ENCODE measurements around the gene LDLRAP1. TPM values are rescaled to one million over a fixed set of nuclear protein-coding genes. Genes with fewer than 3 reads are reported as not detected.
"Not testable (repeated sequence)": the region's sequence is repeated elsewhere in the genome, so short reads cannot be mapped to it uniquely, and the experiment has no call there.

LDLRAP1 gene
- total RNA-seq, 2 experiments from 2014 or later: 19.1 to 19.7 TPM

DNA sequence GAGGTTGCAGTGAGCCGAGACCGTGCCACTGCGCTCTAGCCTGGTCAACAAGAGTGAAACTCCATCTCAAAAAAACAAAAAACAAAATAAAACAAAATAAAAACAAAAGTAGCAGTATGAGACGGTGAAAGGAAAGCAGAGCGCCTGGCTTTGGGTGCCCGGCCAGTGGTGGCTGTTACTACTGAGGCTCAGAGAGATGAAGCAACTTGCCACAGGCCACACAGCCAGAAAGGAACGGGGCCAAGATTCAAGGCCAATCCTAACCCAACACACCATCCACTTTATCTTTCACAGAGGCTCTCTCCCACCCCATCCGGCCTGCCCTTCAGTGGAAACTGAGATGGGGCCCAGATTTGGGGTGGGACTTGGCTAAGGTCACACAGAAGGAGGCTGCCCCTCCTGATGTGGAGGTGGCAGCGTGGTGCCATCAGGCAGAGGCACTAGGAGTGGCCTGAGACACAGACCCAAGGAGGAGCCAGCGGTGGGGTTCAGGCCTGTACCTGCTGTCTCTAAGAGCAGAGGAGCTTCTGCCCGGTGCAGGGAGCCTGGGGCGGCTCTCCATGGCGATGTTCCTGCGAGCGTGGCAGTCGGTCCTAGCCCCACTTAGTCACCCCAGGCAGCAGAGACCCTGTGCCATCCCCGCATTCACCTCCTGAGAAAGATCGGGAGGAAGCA, 33.2 kb downstream of the LDLRAP1 start:
- Mint-ChIP-seq H3K36me3 (ENCODE audit: low read depth) (no peaks in the 10 kb centered on the region), H3K9me3 (no peaks in the 10 kb centered on the region), H3K4me1 (ENCODE audit: low read depth) (peaks cover 21% of the 10 kb centered on the region), H3K27ac (no peak overlapping the region), H3K27me3 (ENCODE audit: low read depth) (no peaks in the 10 kb centered on the region), H3K4me3 (no peak overlapping the region)
- CTCF ChIA-PET: no interaction called here
- intact Hi-C loops (cut with micrococcal nuclease): no loop called here
- DNase-seq: no peak

DNA sequence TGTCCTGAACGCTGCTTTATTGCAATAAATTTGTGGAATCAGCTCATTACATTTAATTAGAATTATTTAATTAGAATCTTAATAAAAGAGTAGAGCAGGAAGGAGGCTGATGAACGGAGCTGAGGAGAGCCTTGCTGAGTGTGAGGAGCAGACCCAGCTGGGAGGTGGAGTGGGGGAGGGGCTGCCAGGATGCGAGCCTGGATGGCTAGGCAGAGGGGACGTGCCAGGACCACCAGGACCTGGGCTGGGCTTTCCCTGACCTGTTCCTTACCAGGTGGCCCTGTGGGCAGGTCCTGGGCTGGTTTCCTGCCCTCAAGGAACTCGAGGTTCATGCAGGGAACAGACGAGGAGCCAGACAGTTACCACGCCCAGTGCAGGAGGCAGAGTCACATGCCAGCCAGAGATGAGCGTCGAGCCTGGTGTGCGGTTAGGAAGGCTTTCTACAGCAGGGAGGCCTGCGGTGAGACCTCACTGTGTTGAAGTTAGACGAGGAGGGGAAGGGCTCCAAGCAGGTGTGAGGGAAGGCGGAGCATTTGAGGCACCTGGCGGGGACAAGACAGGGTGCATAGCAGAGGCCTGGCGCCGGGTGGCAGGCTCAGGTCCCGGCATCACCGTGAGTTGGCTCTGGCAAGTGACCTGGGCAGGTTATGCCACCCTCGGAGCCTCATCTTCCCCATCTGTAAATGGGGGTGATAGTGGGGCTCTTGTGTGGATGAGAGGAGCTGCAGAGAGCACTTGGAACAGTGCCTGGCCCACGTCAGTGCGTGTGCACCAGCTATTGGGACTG, 33.9 kb downstream of the LDLRAP1 start:
- Mint-ChIP-seq H3K27ac (no peak overlapping the region), H3K4me3 (no peak overlapping the region), H3K36me3 (ENCODE audit: low read depth) (no peaks in the 10 kb centered on the region), H3K27me3 (ENCODE audit: low read depth) (no peaks in the 10 kb centered on the region), H3K9me3 (no peaks in the 10 kb centered on the region), H3K4me1 (ENCODE audit: low read depth) (peaks cover 15% of the 10 kb centered on the region)
- intact Hi-C loops (cut with micrococcal nuclease): no loop called here
- CTCF ChIA-PET: no interaction called here
- no peak for DNase-seq

DNA sequence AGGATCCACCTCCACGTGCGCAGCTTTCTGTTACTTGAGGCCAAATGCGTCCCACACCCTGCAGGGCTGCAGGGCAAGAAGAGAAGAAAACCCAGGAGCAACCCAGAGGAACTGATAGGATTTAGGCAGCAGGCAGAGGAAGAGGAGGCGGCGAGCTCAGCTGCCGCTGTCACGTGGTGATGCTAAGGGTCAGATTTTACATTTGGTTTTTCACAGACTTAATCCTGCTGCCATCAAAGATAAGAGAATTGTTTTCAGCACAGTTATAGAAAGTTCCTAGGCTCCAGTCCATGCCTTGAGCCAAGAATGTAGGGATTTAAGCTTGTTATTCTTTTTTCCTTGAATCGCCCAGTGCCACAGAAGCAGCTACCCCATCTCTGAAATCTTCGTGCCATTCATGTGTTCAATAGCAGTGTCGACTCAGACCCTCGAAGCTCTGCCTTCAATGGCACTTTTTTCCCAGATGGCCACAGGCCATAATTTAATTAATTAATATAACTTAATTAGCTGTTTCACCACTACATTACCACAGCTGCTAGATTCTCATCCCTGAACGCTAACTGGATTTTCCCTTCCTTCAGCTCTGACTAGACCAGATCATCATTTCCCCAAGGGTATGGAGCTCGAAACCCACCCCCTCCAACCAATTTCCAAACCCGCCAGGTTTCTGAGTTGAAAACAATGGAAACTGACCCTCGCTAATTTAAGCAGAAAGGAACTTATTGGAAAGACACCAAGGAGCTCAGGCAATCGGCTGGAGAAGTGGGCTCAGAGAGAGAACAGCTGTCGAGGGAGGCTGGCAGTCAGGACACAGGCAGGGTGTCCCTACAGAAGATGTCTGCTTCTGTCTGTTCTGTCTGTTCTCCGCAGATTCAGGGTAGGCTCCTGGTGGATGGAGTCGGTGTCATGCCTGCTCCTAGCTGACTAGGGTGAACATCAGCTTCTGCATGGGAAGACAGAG, 36.2 kb downstream of the LDLRAP1 start:
- Mint-ChIP-seq H3K36me3 (ENCODE audit: low read depth) (no peaks in the 10 kb centered on the region), H3K27ac (no peak overlapping the region), H3K27me3 (ENCODE audit: low read depth) (no peaks in the 10 kb centered on the region), H3K4me1 (ENCODE audit: low read depth) (peaks cover 3% of the 10 kb centered on the region), H3K9me3 (no peaks in the 10 kb centered on the region), H3K4me3 (no peak overlapping the region)
- intact Hi-C loops (cut with micrococcal nuclease): no loop called here
- CTCF ChIA-PET: interaction anchor here (0.8 to 1.2 kb wide), 7 partner anchors 14 to 220 kb away, joined by 3 to 4 read pairs (median 4); partner anchors contain the start of gene SELENON
- no peak for DNase-seq

DNA sequence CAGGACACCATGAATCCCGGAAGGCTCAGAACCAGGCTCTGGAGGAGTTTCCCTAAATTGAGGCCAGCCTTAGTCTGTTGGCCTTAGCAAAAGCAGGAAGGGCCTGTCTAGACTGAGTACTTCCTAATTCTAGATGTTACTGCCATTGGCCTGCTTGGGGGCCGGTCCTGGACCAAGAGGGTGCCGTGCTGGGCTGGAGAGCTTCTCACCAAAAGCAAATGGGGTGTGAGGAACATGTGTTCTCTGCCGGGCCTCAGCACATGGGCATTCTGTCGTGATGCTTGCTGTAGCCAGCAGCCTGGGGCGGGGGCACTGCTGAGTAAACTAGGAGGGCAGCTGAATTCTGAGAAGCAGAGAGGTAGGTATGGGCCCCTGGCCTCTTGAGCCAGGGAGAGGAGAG, 37.5 kb downstream of the LDLRAP1 start:
- Mint-ChIP-seq H3K36me3 (ENCODE audit: low read depth) (no peaks in the 10 kb centered on the region), H3K4me1 (ENCODE audit: low read depth) (peaks cover 3% of the 10 kb centered on the region), H3K27me3 (ENCODE audit: low read depth) (no peaks in the 10 kb centered on the region), H3K27ac (no peak overlapping the region), H3K9me3 (no peaks in the 10 kb centered on the region), H3K4me3 (no peak overlapping the region)
- CTCF ChIA-PET: interaction anchor here (0.9 to 1.5 kb wide), 2 partner anchors 9 to 215 kb away, joined by 3 to 7 read pairs; no protein-coding TSS in a partner anchor
- intact Hi-C loops (cut with micrococcal nuclease): no loop called here
- no peak for DNase-seq

DNA sequence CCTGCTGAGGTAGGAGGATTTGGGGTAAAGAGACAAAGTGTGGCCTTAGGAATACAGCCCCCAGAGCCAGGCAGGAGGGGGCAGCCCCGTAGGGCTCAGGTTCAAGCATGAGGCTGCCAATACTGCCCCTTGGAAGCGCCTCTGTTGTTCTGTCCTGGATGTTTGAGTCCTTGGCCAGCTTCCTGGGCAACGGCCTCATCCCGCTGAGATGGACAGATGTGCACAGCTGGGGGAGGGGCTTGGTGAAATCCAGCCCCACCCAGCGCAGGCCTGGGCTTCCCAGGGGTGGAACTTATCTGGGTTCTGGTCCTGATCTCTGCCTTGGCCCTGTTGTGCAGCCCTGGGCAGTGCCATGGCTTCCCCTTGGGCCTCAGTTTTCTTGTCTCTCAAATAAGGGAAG, 38.4 kb downstream of the LDLRAP1 start:
- Mint-ChIP-seq H3K27ac (no peak overlapping the region), H3K36me3 (ENCODE audit: low read depth) (no peaks in the 10 kb centered on the region), H3K4me3 (no peak overlapping the region), H3K4me1 (ENCODE audit: low read depth) (peaks cover 3% of the 10 kb centered on the region), H3K27me3 (ENCODE audit: low read depth) (no peaks in the 10 kb centered on the region), H3K9me3 (no peaks in the 10 kb centered on the region)
- no peak for DNase-seq
- CTCF ChIA-PET: interaction anchor here (0.9 to 1.5 kb wide), 2 partner anchors 9 to 215 kb away, joined by 3 to 7 read pairs; no protein-coding TSS in a partner anchor
- intact Hi-C loops (cut with micrococcal nuclease): no loop called here

DNA sequence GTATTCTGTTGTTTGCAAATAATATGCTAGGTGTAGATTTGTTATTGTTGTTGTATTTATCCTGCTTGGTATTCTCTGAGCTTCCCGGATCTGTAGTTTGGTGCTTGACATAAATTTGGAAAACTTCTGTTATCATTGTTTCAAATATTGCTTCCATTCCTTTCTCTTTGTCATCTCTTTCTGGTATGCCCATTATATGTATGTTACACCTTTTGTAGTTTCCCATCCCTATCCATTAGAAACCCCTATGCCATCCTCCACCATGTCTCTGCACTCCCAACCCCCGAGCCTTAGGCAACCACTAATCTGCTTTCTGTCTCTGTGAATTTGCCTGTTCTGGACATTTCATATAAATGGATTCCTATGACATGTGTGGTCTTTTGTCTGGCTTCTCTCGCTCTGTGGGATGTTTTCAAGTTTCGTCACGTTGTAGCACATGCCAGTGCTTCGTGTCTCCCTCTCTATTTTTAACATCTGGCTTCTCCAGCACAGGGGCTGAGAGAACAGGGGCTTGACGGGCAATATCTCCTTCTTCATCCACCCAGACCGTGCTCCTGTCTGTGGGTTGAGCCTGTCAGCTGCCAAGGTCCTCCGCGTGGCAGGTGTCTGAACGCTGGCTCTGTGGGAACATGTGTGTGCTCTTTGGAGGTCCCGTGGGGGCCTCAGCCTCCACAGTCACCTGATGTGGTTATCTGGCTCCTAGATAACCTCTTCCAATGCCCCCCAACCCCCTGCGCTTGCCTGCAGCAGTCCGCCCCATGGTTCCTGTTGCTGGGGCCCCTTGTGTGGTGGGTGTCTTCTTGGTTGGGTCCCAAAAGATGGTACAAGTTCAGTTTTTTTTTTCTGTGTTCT, 40.3 kb downstream of the LDLRAP1 start:
- intact Hi-C loops (cut with micrococcal nuclease): no loop called here
- Mint-ChIP-seq H3K27ac (no peak overlapping the region), H3K4me3 (no peak overlapping the region), H3K4me1 (ENCODE audit: low read depth) (no peaks in the 10 kb centered on the region), H3K9me3 (no peaks in the 10 kb centered on the region), H3K36me3 (ENCODE audit: low read depth) (no peaks in the 10 kb centered on the region), H3K27me3 (ENCODE audit: low read depth) (no peaks in the 10 kb centered on the region)
- CTCF ChIA-PET: interaction anchor here (0.6 kb wide), 1 partner anchor 36 kb away, joined by 4 read pairs; no protein-coding TSS in a partner anchor
- DNase-seq: no peak

DNA sequence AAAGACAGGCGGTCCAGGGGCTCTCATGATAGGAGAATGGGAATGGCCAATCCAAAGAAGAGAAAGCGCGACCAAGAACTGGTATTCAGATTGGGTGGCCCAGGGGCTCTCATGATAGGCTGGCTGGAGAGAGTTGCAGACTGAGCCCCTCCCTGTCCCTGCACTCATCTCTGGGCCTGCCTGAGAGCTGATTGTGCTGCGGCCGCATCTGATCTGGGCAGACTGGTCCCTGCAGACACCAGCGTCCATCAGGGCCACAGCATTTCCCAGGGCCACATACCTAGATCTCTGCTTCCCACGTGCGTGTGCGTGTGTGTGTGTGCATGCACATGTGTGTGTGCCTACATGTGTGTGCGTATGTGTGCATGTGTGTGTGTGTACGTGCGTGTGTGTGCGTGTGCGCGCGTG, 42.8 kb downstream of the LDLRAP1 start:
- Mint-ChIP-seq H3K9me3 (no peaks in the 10 kb centered on the region), H3K27ac (no peak overlapping the region), H3K4me1 (ENCODE audit: low read depth) (peaks cover 7% of the 10 kb centered on the region), H3K27me3 (ENCODE audit: low read depth) (no peaks in the 10 kb centered on the region), H3K36me3 (ENCODE audit: low read depth) (no peaks in the 10 kb centered on the region), H3K4me3 (no peak overlapping the region)
- intact Hi-C loops (cut with micrococcal nuclease): no loop called here
- DNase-seq: no peak
- CTCF ChIA-PET: no interaction called here

DNA sequence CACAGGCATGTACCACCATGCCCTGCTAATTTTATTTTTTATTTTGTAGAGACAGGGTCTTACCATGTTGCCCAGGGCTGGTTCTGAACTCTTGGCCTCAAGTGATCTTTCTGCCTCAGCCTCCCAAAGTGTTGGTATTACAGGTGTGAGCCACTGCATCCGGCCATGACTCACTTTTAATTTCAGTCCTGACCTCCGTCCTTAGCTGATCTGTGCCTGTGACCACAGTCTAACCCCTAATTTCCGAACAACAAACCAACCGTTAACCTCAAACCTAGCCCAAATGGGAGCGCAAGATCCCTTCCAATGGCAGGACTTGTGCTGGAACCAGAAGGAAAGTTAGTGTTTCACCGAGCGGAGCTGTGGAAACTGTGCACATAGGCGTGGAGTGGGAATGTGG, 43.9 kb downstream of the LDLRAP1 start:
- Mint-ChIP-seq H3K4me1 (ENCODE audit: low read depth) (peaks cover 7% of the 10 kb centered on the region), H3K27me3 (ENCODE audit: low read depth) (no peaks in the 10 kb centered on the region), H3K4me3 (no peak overlapping the region), H3K27ac (no peak overlapping the region), H3K9me3 (no peaks in the 10 kb centered on the region), H3K36me3 (ENCODE audit: low read depth) (no peaks in the 10 kb centered on the region)
- no peak for DNase-seq
- intact Hi-C loops (cut with micrococcal nuclease): no loop called here
- CTCF ChIA-PET: no interaction called here

DNA sequence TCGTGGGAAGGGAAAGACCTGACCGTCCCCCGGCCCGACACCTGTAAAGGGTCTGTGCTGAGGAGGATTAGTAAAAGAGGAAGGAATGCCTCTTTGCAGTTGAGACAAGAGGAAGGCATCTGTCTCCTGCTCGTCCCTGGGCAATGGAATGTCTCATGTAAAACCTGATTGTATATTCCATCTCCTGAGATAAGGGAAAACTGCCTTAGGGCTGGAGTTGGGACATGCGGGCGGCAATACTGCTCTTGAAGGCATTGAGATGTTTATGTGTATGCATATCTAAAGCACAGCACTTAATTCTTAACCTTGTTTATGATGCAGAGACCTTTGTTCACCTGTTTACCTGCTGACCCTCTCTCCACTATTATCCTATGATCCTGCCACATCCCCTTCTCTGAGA, 44.8 kb downstream of the LDLRAP1 start:
- DNase-seq; H3K27ac Mint-ChIP-seq; H3K4me3 Mint-ChIP-seq; H3K36me3 Mint-ChIP-seq (ENCODE audit: low read depth); H3K27me3 Mint-ChIP-seq (ENCODE audit: low read depth); H3K4me1 Mint-ChIP-seq (ENCODE audit: low read depth); CTCF ChIA-PET; intact Hi-C loops (cut with micrococcal nuclease); H3K9me3 Mint-ChIP-seq: not testable (repeated sequence)

DNA sequence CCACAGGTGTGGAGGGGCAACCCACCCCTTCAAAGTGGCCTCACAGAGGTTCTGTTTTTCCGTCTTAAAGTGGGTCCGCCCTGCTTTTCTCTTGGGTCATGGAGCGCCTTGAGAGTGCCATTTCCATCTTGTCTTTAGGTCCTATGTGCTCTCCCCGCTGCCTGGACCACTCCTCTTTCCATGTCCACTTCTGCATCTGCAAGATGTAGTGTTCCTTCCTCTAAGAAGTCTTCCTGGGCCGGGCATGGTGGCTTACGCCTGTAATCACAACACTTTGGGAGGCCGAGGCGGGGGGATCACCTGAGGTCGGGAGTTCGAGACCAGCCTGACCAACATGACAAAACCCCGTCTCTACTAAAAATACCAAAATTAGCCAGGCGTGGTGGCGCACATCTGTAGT, 45.4 kb downstream of the LDLRAP1 start:
- CTCF ChIA-PET: interaction anchor here (0.7 to 1.4 kb wide), 2 partner anchors 207 to 316 kb away, joined by 3 to 5 read pairs; no protein-coding TSS in a partner anchor
- H3K36me3 Mint-ChIP-seq (ENCODE audit: low read depth); intact Hi-C loops (cut with micrococcal nuclease); DNase-seq; H3K4me3 Mint-ChIP-seq; H3K9me3 Mint-ChIP-seq; H3K27me3 Mint-ChIP-seq (ENCODE audit: low read depth); H3K4me1 Mint-ChIP-seq (ENCODE audit: low read depth); H3K27ac Mint-ChIP-seq: not testable (repeated sequence)

DNA sequence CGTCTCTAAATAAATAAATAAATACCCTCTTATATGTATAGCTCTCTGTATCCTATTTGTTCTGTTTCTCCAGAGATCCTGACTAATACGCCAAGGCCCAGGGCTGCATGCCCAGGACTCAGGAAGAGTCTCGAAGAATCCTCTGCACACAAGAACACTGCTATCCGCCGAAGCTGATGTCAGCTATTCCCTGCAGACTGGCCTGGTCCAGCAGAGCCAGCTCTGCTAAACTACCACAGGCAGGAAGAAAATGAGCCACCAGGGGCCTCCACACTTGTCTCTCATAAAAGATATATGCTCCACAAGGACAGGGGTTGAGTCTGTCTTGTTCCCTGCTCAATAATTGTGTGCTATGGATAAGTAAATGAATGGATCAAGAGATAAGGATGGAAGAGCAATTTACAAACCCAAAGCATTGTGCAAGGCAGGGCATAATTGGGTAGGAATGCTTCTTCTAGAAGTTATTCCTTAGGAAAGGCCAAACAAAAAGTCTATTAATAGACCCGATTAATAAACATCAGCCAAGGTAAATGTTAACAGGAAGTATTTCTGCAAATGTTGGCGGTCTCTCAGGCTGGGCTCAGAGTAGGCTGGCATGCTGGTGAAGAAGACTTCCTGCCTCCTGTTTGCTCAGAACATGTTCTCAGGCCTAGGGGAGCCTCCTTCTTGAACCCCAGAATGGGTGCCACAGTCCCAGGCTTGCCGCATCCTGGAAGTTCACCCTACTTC, 46.9 kb downstream of the LDLRAP1 start:
- CTCF ChIA-PET: interaction anchor here (0.6 to 1.4 kb wide), 3 partner anchors 17 to 206 kb away, joined by 4 to 5 read pairs (median 5); no protein-coding TSS in a partner anchor
- H3K27ac Mint-ChIP-seq: no peak overlapping the region
- H3K27me3 Mint-ChIP-seq (ENCODE audit: low read depth): no peaks in the 10 kb centered on the region
- no peaks in the 10 kb centered on the region for H3K36me3 Mint-ChIP-seq (ENCODE audit: low read depth)
- DNase-seq: no peak
- peaks cover 7% of the 10 kb centered on the region for H3K4me1 Mint-ChIP-seq (ENCODE audit: low read depth)
- no peak overlapping the region for H3K4me3 Mint-ChIP-seq
- no peaks in the 10 kb centered on the region for H3K9me3 Mint-ChIP-seq
- intact Hi-C loops (cut with micrococcal nuclease): no loop called here

Measured in activated naive CD4-positive, alpha-beta T cell treated with anti-CD3 and anti-CD28 coated beads for 36 hours (primary cell).